Stomach (tissue), 4 donors: ENCODE data around the gene GOLGA8B.

Source experiments
- EP300 ChIP-seq: sonication (generic); formaldehyde crosslinking; IDR thresholded peaks from one replicate; pipeline ENCODE4 v1.6.1; 2017; ENCODE audit warnings: antibody characterized with exemption
- TF ChIP-seq, protein P1 (sequence below), 7 experiments: fragments of 450-650 bp in 4 of 7; fragments of 200-600 bp in 3 of 7; sonication (generic) in 3 of 7; IDR thresholded peaks; one replicate each; pipeline ENCODE4 v1.5.1; 2016 to 2019; ENCODE audit warnings: antibody characterized with exemption in 7 of 7, control low read depth in 2 of 7, mild to moderate bottlenecking in 1 of 7

- TF ChIP-seq, protein P1, sequence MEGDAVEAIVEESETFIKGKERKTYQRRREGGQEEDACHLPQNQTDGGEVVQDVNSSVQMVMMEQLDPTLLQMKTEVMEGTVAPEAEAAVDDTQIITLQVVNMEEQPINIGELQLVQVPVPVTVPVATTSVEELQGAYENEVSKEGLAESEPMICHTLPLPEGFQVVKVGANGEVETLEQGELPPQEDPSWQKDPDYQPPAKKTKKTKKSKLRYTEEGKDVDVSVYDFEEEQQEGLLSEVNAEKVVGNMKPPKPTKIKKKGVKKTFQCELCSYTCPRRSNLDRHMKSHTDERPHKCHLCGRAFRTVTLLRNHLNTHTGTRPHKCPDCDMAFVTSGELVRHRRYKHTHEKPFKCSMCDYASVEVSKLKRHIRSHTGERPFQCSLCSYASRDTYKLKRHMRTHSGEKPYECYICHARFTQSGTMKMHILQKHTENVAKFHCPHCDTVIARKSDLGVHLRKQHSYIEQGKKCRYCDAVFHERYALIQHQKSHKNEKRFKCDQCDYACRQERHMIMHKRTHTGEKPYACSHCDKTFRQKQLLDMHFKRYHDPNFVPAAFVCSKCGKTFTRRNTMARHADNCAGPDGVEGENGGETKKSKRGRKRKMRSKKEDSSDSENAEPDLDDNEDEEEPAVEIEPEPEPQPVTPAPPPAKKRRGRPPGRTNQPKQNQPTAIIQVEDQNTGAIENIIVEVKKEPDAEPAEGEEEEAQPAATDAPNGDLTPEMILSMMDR (IDR thresholded peaks at IDR 0.05): no peak
- TF ChIP-seq EP300: no peak
Measured at GRCh38 chr15:34621675-34622074, 38.2 kb upstream of the GOLGA8B start.
